Adrenal gland (tissue), 12 donors: Measurements from ENCODE around the gene TRIOBP. TPM values are rescaled to one million over a fixed set of nuclear protein-coding genes. Genes with fewer than 3 reads are reported as not detected.

Experiments
- DNase-seq, 7 donors: peaks; one replicate each; pipeline ENCODE4 v3.0.0-alpha.2; 2019 to 2020
- H3K27ac ChIP-seq, 5 donors: fragments of 200-600 bp; sonication (generic) in 4 of 5; 1 replicate in 3 of 5; 2 replicates in 2 of 5; pipeline versions ENCODE4 v1.5.1 to v1.8.0; 2016 to 2020; ENCODE audit warnings: mild to moderate bottlenecking in 1 of 5
- H3K27me3 ChIP-seq: fragments of 200-600 bp; 2 replicates; pipeline ENCODE4 v1.8.0; 2021
- H3K36me3 ChIP-seq, 2 donors: fragments of 200-600 bp; replicated peaks in 1 of 2; 1 replicate in 1 of 2; 2 replicates in 1 of 2; pipeline versions ENCODE4 v1.5.1 to v1.8.0; 2018 to 2022
- H3K4me1 ChIP-seq, 2 donors: fragments of 200-600 bp; replicated peaks in 1 of 2; 1 replicate in 1 of 2; 2 replicates in 1 of 2; pipeline versions ENCODE4 v1.5.1 to v1.8.0; 2018 to 2021
- H3K4me3 ChIP-seq, 4 donors: fragments of 200-600 bp; sonication (generic) in 3 of 4; one replicate each; pipeline ENCODE4 v1.5.1; 2016 to 2018
- H3K9me3 ChIP-seq, 3 donors: fragments of 200-600 bp; sonication (generic) in 1 of 3; replicated peaks in 1 of 3; 1 replicate in 2 of 3; 2 replicates in 1 of 3; pipeline versions ENCODE4 v1.5.1 to v1.8.0; 2016 to 2021
- CTCF ChIP-seq, 6 experiments: fragments of 450-650 bp in 4 of 6; fragments of 200-600 bp in 2 of 6; sonication (generic) in 1 of 6; IDR thresholded peaks; 1 replicate in 5 of 6; 2 replicates in 1 of 6; pipeline versions ENCODE4 v1.5.1 to v1.8.0; 2016 to 2021; ENCODE audit warnings: antibody characterized with exemption in 6 of 6, mild to moderate bottlenecking in 2 of 6, moderate library complexity in 1 of 6
- POLR2A ChIP-seq, 2 donors: fragments of 450-650 bp; IDR thresholded peaks; one replicate each; pipeline ENCODE4 v1.6.1; 2017; ENCODE audit warnings: antibody characterized with exemption in 2 of 2, mild to moderate bottlenecking in 2 of 2, moderate library complexity in 1 of 2
- WGBS, 4 donors: extraction: QIAGEN DNeasy Blood & Tissue Kit in 2 of 4; methylation state at CpG; one replicate each; pipeline versions ENCODE4 v1.1.5 to v1.1.7; 2013 to 2017; 5-methylcytosine and 5-hydroxymethylcytosine counted together
- intact Hi-C, 2 donors: fragments of 100-400 bp; cut with DNase I; formaldehyde crosslinking; loops; one replicate each; pipeline versions ENCODE4 v1.14.1 to v1.15.0; 2022 to 2023
- polyA plus RNA-seq, 3 donors: library from polyadenylated mRNA; stranded (reverse); fragments of 200-250 nt in 2 of 3; fragments of 350-450 nt in 1 of 3; fragmentation: Illumina TruSeq in 1 of 3; extraction: RNeasy Lipid Tissue Mini Kit (QIAGEN cat#74804) in 1 of 3; gene quantifications; one replicate each; pipeline ENCODE4 v1.2.3, GENCODE V29; 2013 to 2014
- total RNA-seq, 9 donors: library from RNA; depleted of rRNA in 4 of 9; stranded (reverse); fragments of >200 nt in 4 of 9; fragments of 120-200 nt in 1 of 9; fragmentation: NEBNext Ultra II Directional in 1 of 9; extraction: Animal tissue kit (Norgen Biotek cat#: 25700) in 1 of 9; gene quantifications; one replicate each; pipeline versions ENCODE4 v1.1.0 to v1.2.4, GENCODE V29; 2013 to 2023
- donor health status: healthy with polysubstance abuse.
- donor health status: Bipolar disorder and iron deficiency.
- donor health status: DM: yes; HTN: yes; CAD: no.
- donor health status: DM: no; HTN: no; CAD: no.
- donor health status: DM: no; HTN: no; CAD: no.
- donor health status: DM: yes; HTN: yes; CAD: no.

Gene TRIOBP
- total and polyA plus RNA-seq, 12 donors = 24.6 to 146 (median 90.3) TPM

DNA sequence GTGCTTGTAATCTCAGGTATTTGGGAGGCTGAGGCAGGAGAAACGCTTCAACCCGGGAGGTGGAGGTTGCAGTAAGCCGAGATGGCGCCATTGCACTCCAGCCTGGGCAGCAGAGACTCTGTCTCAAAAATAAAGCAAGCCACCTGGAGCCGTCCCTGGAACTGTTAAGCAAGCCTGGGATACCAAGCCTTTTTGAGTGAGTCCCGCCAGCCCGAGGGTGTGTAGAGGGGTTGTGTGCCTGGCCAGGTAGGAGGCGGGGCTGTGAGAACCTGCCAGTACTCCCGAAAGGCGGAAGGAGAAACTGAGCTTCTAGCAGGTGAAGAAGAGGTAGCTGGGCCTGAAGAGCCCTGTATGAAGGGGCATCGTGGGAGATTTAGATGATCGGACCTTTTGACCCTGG is 52.4 kb downstream of the TRIOBP start:
- 71 to 84% (median 77%) methylated on average over 12 of the region's 12 CpGs for WGBS, 4 donors
- H3K4me1 ChIP-seq = peaks cover 73 to 76% of the 10 kb centered on the region in 2 donors
- TF ChIP-seq POLR2A (IDR thresholded peaks at IDR 0.05) (no peak), CTCF (IDR thresholded peaks at IDR 0.05) (no peak)
- intact Hi-C loops = no loop called here
- DNase-seq = no peak
- no peaks in the 10 kb centered on the region for H3K36me3 ChIP-seq
- H3K27ac ChIP-seq = peak overlapping the region; percentile 73 to 98 (median 94)
- no peak overlapping the region for H3K4me3 ChIP-seq
- H3K27me3 ChIP-seq = no peaks in the 10 kb centered on the region
- H3K9me3 ChIP-seq = no peaks in the 10 kb centered on the region

DNA sequence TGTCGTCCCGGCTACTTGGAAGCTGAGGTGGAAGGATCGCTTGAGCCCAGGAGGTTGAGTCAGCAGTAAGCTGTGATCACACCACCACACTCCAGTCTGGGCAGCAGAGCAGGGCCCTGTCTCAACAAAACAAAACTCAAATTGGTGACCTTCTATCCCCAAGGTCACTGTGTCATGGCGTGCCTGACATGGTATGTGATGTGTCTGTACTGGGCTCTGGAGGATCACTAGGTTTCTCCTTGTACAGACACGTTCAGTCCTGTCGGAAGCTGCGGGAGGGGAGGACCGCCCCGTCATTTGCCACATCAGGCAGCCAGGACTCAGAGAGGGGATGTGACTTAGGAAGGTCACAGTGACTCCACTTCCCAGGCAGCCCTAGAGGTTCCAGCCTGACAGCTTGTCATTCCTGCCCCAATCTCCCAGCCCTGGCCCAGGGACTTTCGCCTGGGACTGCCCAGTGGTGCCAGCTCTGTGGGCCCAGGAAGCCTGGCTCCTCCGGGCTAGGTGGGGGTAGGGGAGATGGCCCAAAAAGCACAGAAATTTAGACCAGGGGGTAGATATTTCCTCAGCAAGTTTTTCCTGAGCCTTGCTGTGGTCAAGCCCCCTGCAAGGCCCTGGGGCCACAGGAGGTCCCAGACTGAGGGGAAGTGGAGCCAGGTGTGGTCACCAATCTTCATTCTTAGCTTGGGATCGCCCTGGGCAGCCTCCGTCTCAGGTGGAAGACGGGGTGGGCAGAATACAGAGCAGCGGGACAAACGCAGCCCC is 53.2 kb downstream of the TRIOBP start:
- no peaks in the 10 kb centered on the region for H3K9me3 ChIP-seq
- intact Hi-C loops = no loop called here
- peaks cover 0 to 7% of the 10 kb centered on the region in 2 donors for H3K36me3 ChIP-seq
- H3K27me3 ChIP-seq = no peaks in the 10 kb centered on the region
- 43 to 52% (median 46%) methylated on average over 13 to 16 of the region's 16 CpGs for WGBS, 4 donors
- TF ChIP-seq POLR2A (IDR thresholded peaks at IDR 0.05) = peak in 1 of 2 donors; percentile 73
- TF ChIP-seq CTCF (IDR thresholded peaks at IDR 0.05) = no peak
- peak; percentile 71 to 90 (median 86) for DNase-seq
- no peak overlapping the region for H3K4me3 ChIP-seq
- H3K4me1 ChIP-seq = peaks cover 73 to 74% of the 10 kb centered on the region in 2 donors
- peak overlapping the region; percentile 73 to 98 (median 94) for H3K27ac ChIP-seq

- Histone ChIP-seq H3K4me1 (peaks cover 69 to 73% of the 10 kb centered on the region in 2 donors), H3K4me3 (no peak overlapping the region), H3K9me3 (no peaks in the 10 kb centered on the region), H3K27ac (peak overlapping the region; percentile 73 to 98 (median 94)), H3K27me3 (no peaks in the 10 kb centered on the region), H3K36me3 (peaks cover 0 to 13% of the 10 kb centered on the region in 2 donors)
- 65 to 86% (median 68%) methylated on average over 5 to 14 of the region's 14 CpGs for WGBS, 4 donors
- TF ChIP-seq POLR2A (IDR thresholded peaks at IDR 0.05) (no peak), CTCF (IDR thresholded peaks at IDR 0.05) (no peak)
- intact Hi-C loops = no loop called here
- peak in 2 of 7 donors; percentile 42 to 75 for DNase-seq
Measured at GRCh38 chr22:37750596-37751162, 53.8 kb downstream of the TRIOBP start.

- intact Hi-C loops = no loop called here
Measured at GRCh38 chr22:37751449-37752188, 54.8 kb downstream of the TRIOBP start.

More at GRCh38 chr22:37751449-37752188, 54.8 kb downstream of the TRIOBP start:
- Histone ChIP-seq H3K27me3 (no peaks in the 10 kb centered on the region), H3K36me3 (peaks cover 0 to 22% of the 10 kb centered on the region in 2 donors), H3K9me3 (no peaks in the 10 kb centered on the region), H3K27ac (peak overlapping the region; percentile 73 to 98 (median 94)), H3K4me1 (peaks cover 69 to 72% of the 10 kb centered on the region in 2 donors), H3K4me3 (peak overlapping the region in 1 of 4 donors; percentile 0)
- TF ChIP-seq CTCF (IDR thresholded peaks at IDR 0.05) (no peak), POLR2A (IDR thresholded peaks at IDR 0.05) (no peak)
- no peak for DNase-seq
- WGBS, 4 donors = 51 to 66% (median 64%) methylated on average over 6 to 11 of the region's 11 CpGs
